HCT116 (cell line): ENCODE data around the gene SLAMF6. TPM values are rescaled to one million over a fixed set of nuclear protein-coding genes. Genes with fewer than 3 reads are reported as not detected.

Experiments used
- total RNA-seq: library from RNA; stranded (reverse); gene quantifications from one replicate; pipeline ENCODE4 v1.2.1, GENCODE V29; 2021; ENCODE audit not compliant: unreplicated experiment

SLAMF6 gene
- total RNA-seq, 1 experiment from 2014 or later: not detected

Other genes starting within 250 kb of the SLAMF6 start
- 35.9 TPM for gene PEX19, start 238.1 kb downstream of the SLAMF6 start, total RNA-seq
- 132 TPM for gene COPA, start 180.0 kb downstream of the SLAMF6 start, total RNA-seq
- 68.4 TPM for gene NCSTN, start 179.9 kb downstream of the SLAMF6 start, total RNA-seq
- 0.12 TPM for gene NHLH1, start 156.2 kb downstream of the SLAMF6 start, total RNA-seq
- 1.1 TPM for gene VANGL2, start 122.7 kb downstream of the SLAMF6 start, total RNA-seq
- 0.02 TPM for gene CD84, start 56.2 kb upstream of the SLAMF6 start, total RNA-seq
- 0.30 TPM for gene SLAMF1, start 123.8 kb upstream of the SLAMF6 start, total RNA-seq
- 0.20 TPM for gene CD48, start 188.6 kb upstream of the SLAMF6 start, total RNA-seq
- gene SLAMF7, start 216.0 kb upstream of the SLAMF6 start, total RNA-seq: 0.34 TPM